IMR-90 (cell line): ENCODE data around the gene PDS5B. TPM values are rescaled to one million over a fixed set of nuclear protein-coding genes. Genes with fewer than 3 reads are reported as not detected.

Experiments used
- ATAC-seq: fragments of 200-7000 bp; cut with Tn5 transposase; 2 replicates; pipeline ENCODE4 v1.9.1; 2020; ENCODE audit warnings: low read depth, mild to moderate bottlenecking, moderate library complexity
- BruUV-seq: library from RNA; stranded (reverse); fragments of 400-500 nt; replicated peaks from 2 replicates; lab custom pipeline; 2021; lab: Mats Ljungman, UMichigan
- CTCF ChIA-PET: fragments of 300-600 bp; formaldehyde crosslinking; extraction: SDS; loops from one replicate; lab custom pipeline; 2021; ENCODE audit warnings: antibody characterized with exemption; lab: Yijun Ruan, JAX
- POLR2A ChIA-PET: fragments of 300-600 bp; sonication (Branson Sonifier 250); formaldehyde crosslinking; loops from one replicate; lab custom pipeline; 2022; ENCODE audit warnings: antibody characterized with exemption; ENCODE audit not compliant: unreplicated experiment; lab: Charles Lee
- DNase-seq: peaks from one replicate; pipeline ENCODE4 v3.0.0; 2013
- H2AFZ ChIP-seq: replicated peaks from 2 replicates; pipeline ENCODE3; 2013; ENCODE audit warnings: low read length, mild to moderate bottlenecking; ENCODE audit not compliant: poor library complexity
- H2AK5ac ChIP-seq: 2 replicates; pipeline ENCODE4 v1.6.1; 2013; ENCODE audit warnings: low read depth, low read length, inconsistent platforms
- H2AK9ac ChIP-seq: replicated peaks from 2 replicates; pipeline ENCODE3; 2013; ENCODE audit warnings: mild to moderate bottlenecking, low read depth, low read length, moderate library complexity; ENCODE audit not compliant: poor library complexity
- H2BK120ac ChIP-seq: 2 replicates; pipeline ENCODE4 v1.6.1; 2013; ENCODE audit warnings: low read depth, low read length, inconsistent platforms
- H2BK15ac ChIP-seq: 3 replicates; pipeline ENCODE4 v1.6.1; 2013; ENCODE audit warnings: low read depth, low read length, inconsistent platforms
- H2BK20ac ChIP-seq: 2 replicates; pipeline ENCODE4 v1.6.1; 2013; ENCODE audit warnings: low read depth, mild to moderate bottlenecking, inconsistent platforms, low read length, moderate library complexity
- H2BK5ac ChIP-seq: 2 replicates; pipeline ENCODE4 v1.6.1; 2013; ENCODE audit warnings: mild to moderate bottlenecking, low read depth, low read length, inconsistent platforms; ENCODE audit not compliant: poor library complexity, severe bottlenecking
- H3K14ac ChIP-seq: replicated peaks from 2 replicates; pipeline ENCODE4 v1.6.1; 2013; ENCODE audit warnings: low read depth, low read length, inconsistent platforms
- H3K18ac ChIP-seq: 2 replicates; pipeline ENCODE4 v1.6.1; 2013; ENCODE audit warnings: low read depth, low read length, control low read depth
- H3K23ac ChIP-seq: 2 replicates; pipeline ENCODE4 v1.6.1; 2013; ENCODE audit warnings: low read depth, low read length, inconsistent platforms
- H3K27ac ChIP-seq: 2 replicates; pipeline ENCODE4 v1.5.1; 2013; ENCODE audit warnings: mild to moderate bottlenecking, control low read depth, low read length; ENCODE audit not compliant: insufficient read depth
- H3K27me3 ChIP-seq: 2 replicates; pipeline ENCODE4 v1.6.1; 2013; ENCODE audit warnings: low read length; ENCODE audit not compliant: control insufficient read depth, insufficient read depth
- H3K36me3 ChIP-seq: 2 replicates; pipeline ENCODE4 v1.6.1; 2013; ENCODE audit warnings: low read length, mixed read lengths; ENCODE audit not compliant: control insufficient read depth, insufficient read depth
- H3K4ac ChIP-seq: 2 replicates; pipeline ENCODE4 v1.6.1; 2013; ENCODE audit warnings: low read depth, low read length, inconsistent platforms
- H3K4me1 ChIP-seq: 2 replicates; pipeline ENCODE4 v1.6.1; 2013; ENCODE audit warnings: low read length, mixed read lengths; ENCODE audit not compliant: control insufficient read depth, insufficient read depth
- H3K4me2 ChIP-seq: 2 replicates; pipeline ENCODE4 v1.6.1; 2013; ENCODE audit warnings: low read depth, mild to moderate bottlenecking, control low read depth, low read length, moderate library complexity
- H3K4me3 ChIP-seq: 2 replicates; pipeline ENCODE4 v1.5.1; 2013; ENCODE audit warnings: low read depth, mild to moderate bottlenecking, control low read depth, low read length, moderate library complexity; ENCODE audit not compliant: insufficient read depth
- H3K56ac ChIP-seq: 2 replicates; pipeline ENCODE4 v1.6.1; 2013; ENCODE audit warnings: low read length, inconsistent platforms; ENCODE audit not compliant: insufficient read depth; ENCODE audit errors: extremely low read depth
- H3K79me1 ChIP-seq, 2 experiments: 2 replicates each; pipeline ENCODE4 v1.6.1; 2013; ENCODE audit warnings: low read length in 2 of 2, inconsistent platforms in 1 of 2, low read depth in 1 of 2
- H3K9ac ChIP-seq: 2 replicates; pipeline ENCODE4 v1.6.1; 2013; ENCODE audit warnings: low read depth, low read length, control low read depth
- H3K9me1 ChIP-seq: 2 replicates; pipeline ENCODE4 v1.6.1; 2013; ENCODE audit warnings: low read length, inconsistent platforms; ENCODE audit not compliant: insufficient read depth
- H3K9me3 ChIP-seq: 2 replicates; pipeline ENCODE4 v1.6.1; 2013; ENCODE audit warnings: low read length; ENCODE audit not compliant: control insufficient read depth, insufficient read depth
- H4K20me1 ChIP-seq: 2 replicates; pipeline ENCODE4 v1.6.1; 2013; ENCODE audit warnings: low read length, inconsistent platforms; ENCODE audit not compliant: insufficient read depth
- H4K5ac ChIP-seq: 2 replicates; pipeline ENCODE4 v1.6.1; 2013; ENCODE audit warnings: mild to moderate bottlenecking, low read depth, low read length, control low read depth
- H4K8ac ChIP-seq, 2 experiments: 2 replicates each; pipeline ENCODE4 v1.6.1; 2013; ENCODE audit warnings: low read depth in 2 of 2, low read length in 2 of 2, control low read depth in 1 of 2, inconsistent platforms in 1 of 2
- H4K91ac ChIP-seq: 2 replicates; pipeline ENCODE4 v1.6.1; 2013; ENCODE audit warnings: low read depth, low read length, inconsistent platforms; ENCODE audit not compliant: insufficient read depth
- BHLHE40 ChIP-seq: fragments of 150-350 bp; IDR thresholded peaks from 2 replicates; pipeline ENCODE4 v1.6.1; 2016; ENCODE audit warnings: mild to moderate bottlenecking, low read depth, low read length
- CEBPB ChIP-seq: IDR thresholded peaks from 2 replicates; pipeline ENCODE4 v1.6.1; 2012; ENCODE audit warnings: low read depth, low read length, improper control_type of control experiment
- CHD1 ChIP-seq: IDR thresholded peaks from 2 replicates; pipeline ENCODE4 v1.6.1; 2012; ENCODE audit warnings: low read depth, low read length, improper control_type of control experiment
- FOS ChIP-seq: fragments of 150-350 bp; IDR thresholded peaks from 2 replicates; pipeline ENCODE4 v1.6.1; 2016; ENCODE audit warnings: low read depth, low read length
- MAFK ChIP-seq: IDR thresholded peaks from 2 replicates; pipeline ENCODE4 v1.6.1; 2012; ENCODE audit warnings: low read depth, low read length, improper control_type of control experiment
- MAZ ChIP-seq: IDR thresholded peaks from 2 replicates; pipeline ENCODE4 v1.6.1; 2012; ENCODE audit warnings: low read depth, mild to moderate bottlenecking, low read length, improper control_type of control experiment, moderate library complexity, borderline replicate concordance
- MXI1 ChIP-seq: IDR thresholded peaks from 2 replicates; pipeline ENCODE4 v1.6.1; 2012; ENCODE audit warnings: low read depth, mild to moderate bottlenecking, low read length, moderate library complexity, borderline replicate concordance
- NFE2L2 ChIP-seq: fragments of 150-350 bp; IDR thresholded peaks from 2 replicates; pipeline ENCODE4 v1.6.1; 2016; ENCODE audit warnings: low read depth, mild to moderate bottlenecking, low read length
- POLR2A ChIP-seq: IDR thresholded peaks from 2 replicates; pipeline ENCODE4 v1.6.1; 2012; ENCODE audit warnings: mild to moderate bottlenecking, low read depth, low read length
- RAD21 ChIP-seq: IDR thresholded peaks from 2 replicates; pipeline ENCODE4 v1.6.1; 2012; ENCODE audit warnings: low read length, improper control_type of control experiment
- RCOR1 ChIP-seq: IDR thresholded peaks from 2 replicates; pipeline ENCODE4 v1.6.1; 2012; ENCODE audit warnings: mild to moderate bottlenecking, low read length, improper control_type of control experiment; ENCODE audit not compliant: insufficient replicate concordance
- RFX5 ChIP-seq: IDR thresholded peaks from 2 replicates; pipeline ENCODE4 v1.8.0; 2012; ENCODE audit warnings: low read depth, mild to moderate bottlenecking, low read length, moderate library complexity
- SMC3 ChIP-seq: fragments of 150-350 bp; IDR thresholded peaks from 2 replicates; pipeline ENCODE4 v1.6.1; 2016; ENCODE audit warnings: low read depth, mild to moderate bottlenecking, antibody characterized with exemption, low read length, moderate library complexity
- dilution Hi-C: fragments of 300-500 bp; cut with HindIII; formaldehyde crosslinking; loops from one replicate; pipeline ENCODE4 v1.14.3; 2018; ENCODE audit warnings: low sequenced_read_pairs; ENCODE audit not compliant: unreplicated experiment
- in situ Hi-C: fragments of 300-500 bp; cut with MboI; formaldehyde crosslinking; loops from 3 replicates; pipeline ENCODE4 v1.14.3; 2019; ENCODE audit warnings: low sequenced_read_pairs, inconsistent platforms, mixed read lengths
- intact Hi-C: fragments of 100-400 bp; cut with micrococcal nuclease; formaldehyde crosslinking; loops from 2 replicates; pipeline ENCODE4 v1.10.0; 2022
- polyA plus RNA-seq, 3 experiments: library from polyadenylated mRNA; depleted of rRNA; stranded (reverse); fragments of >200 nt; gene quantifications; 2 replicates each; pipeline ENCODE4 v1.2.3, GENCODE V29; 2012; ENCODE audit warnings: low replicate concordance in 1 of 3
- total RNA-seq: library from RNA; depleted of rRNA; stranded (reverse); fragments of >200 nt; gene quantifications from 2 replicates; pipeline ENCODE4 v1.2.3, GENCODE V29; 2012
- TF ChIP-seq, protein P1 (sequence below): fragments of 150-350 bp; IDR thresholded peaks from 2 replicates; pipeline ENCODE4 v1.6.1; 2017; ENCODE audit warnings: mild to moderate bottlenecking, antibody characterized with exemption, low read length, low read depth
- TF ChIP-seq, protein P2 (sequence below): conservative IDR thresholded peaks from 2 replicates; pipeline ENCODE4 v1.5.1; 2012; ENCODE audit warnings: mild to moderate bottlenecking, low read depth, low read length, improper control_type of control experiment
- TF ChIP-seq, protein P3 (sequence below): fragments of 150-350 bp; IDR thresholded peaks from 2 replicates; pipeline ENCODE4 v1.6.1; 2016; ENCODE audit warnings: low read depth, mild to moderate bottlenecking, low read length, moderate library complexity, borderline replicate concordance

Gene PDS5B
- total and polyA plus RNA-seq, 2 of the 4 experiments (the other 2 are of a cell fraction), result 6.2 to 20.1 TPM

DNA sequence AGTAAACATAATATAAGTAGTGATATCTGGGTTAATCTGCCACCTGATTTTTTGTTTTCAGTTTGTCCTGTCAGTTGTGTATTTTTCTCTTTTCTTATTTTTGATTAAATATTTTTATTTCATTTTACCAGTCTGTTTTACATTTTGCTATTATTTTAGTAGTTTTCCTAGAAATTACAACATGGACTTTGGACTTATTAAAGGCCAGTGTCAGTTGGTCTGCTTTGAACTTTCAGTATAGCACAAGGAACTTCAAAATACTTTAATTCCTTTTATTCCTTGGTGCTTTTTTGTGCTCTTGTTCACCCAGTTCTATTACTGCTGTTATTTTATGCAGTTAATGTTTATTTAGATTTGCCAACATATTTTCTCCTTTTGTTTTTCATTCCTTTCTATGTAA lies 149.6 kb downstream of the PDS5B start:
- Histone ChIP-seq H2BK20ac (no peak overlapping the region), H2BK120ac (no peak overlapping the region), H3K27me3 (no peaks in the 10 kb centered on the region), H3K18ac (no peak overlapping the region), H3K4ac (no peak overlapping the region), H2BK15ac (no peak overlapping the region), H2AK9ac (no peak overlapping the region), H3K9me1 (peaks cover 3% of the 10 kb centered on the region; the same call in 1 of the 2 replicates), H2AK5ac (no peak overlapping the region), H3K4me2 (no peak overlapping the region), H3K14ac (no peak overlapping the region), H3K79me1 (peaks cover 0 to 7% of the 10 kb centered on the region in 2 experiments; a peak in 2 of 4 replicates), H4K20me1 (no peaks in the 10 kb centered on the region), H3K36me3 (no peaks in the 10 kb centered on the region), H4K8ac (no peak overlapping the region), H3K4me3 (no peak overlapping the region), H3K4me1 (no peaks in the 10 kb centered on the region; the same call in 1 of the 2 replicates), H3K27ac (no peak overlapping the region), H2AFZ (no peak overlapping the region), H4K5ac (no peak overlapping the region), H3K9ac (no peak overlapping the region; the same call in 1 of the 2 replicates), H4K91ac (no peak overlapping the region), H3K9me3 (no peaks in the 10 kb centered on the region), H3K23ac (no peak overlapping the region), H2BK5ac (no peak overlapping the region), H3K56ac (no peak overlapping the region)
- dilution Hi-C loops, result no loop called here
- ATAC-seq, result no peak
- CTCF ChIA-PET, result no interaction called here
- intact Hi-C loops, result no loop called here
- in situ Hi-C loops, result no loop called here
- TF ChIP-seq FOS, result no peak
- no peak for TF ChIP-seq RAD21
- no peak for TF ChIP-seq NFE2L2
- no peak for TF ChIP-seq RCOR1
- TF ChIP-seq, protein P1, sequence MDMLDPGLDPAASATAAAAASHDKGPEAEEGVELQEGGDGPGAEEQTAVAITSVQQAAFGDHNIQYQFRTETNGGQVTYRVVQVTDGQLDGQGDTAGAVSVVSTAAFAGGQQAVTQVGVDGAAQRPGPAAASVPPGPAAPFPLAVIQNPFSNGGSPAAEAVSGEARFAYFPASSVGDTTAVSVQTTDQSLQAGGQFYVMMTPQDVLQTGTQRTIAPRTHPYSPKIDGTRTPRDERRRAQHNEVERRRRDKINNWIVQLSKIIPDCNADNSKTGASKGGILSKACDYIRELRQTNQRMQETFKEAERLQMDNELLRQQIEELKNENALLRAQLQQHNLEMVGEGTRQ, result no peak
- TF ChIP-seq MAFK, result no peak
- TF ChIP-seq SMC3, result no peak
- TF ChIP-seq POLR2A, result no peak
- TF ChIP-seq, protein P2, sequence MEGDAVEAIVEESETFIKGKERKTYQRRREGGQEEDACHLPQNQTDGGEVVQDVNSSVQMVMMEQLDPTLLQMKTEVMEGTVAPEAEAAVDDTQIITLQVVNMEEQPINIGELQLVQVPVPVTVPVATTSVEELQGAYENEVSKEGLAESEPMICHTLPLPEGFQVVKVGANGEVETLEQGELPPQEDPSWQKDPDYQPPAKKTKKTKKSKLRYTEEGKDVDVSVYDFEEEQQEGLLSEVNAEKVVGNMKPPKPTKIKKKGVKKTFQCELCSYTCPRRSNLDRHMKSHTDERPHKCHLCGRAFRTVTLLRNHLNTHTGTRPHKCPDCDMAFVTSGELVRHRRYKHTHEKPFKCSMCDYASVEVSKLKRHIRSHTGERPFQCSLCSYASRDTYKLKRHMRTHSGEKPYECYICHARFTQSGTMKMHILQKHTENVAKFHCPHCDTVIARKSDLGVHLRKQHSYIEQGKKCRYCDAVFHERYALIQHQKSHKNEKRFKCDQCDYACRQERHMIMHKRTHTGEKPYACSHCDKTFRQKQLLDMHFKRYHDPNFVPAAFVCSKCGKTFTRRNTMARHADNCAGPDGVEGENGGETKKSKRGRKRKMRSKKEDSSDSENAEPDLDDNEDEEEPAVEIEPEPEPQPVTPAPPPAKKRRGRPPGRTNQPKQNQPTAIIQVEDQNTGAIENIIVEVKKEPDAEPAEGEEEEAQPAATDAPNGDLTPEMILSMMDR, result no peak
- no peak for TF ChIP-seq RFX5
- TF ChIP-seq, protein P3, sequence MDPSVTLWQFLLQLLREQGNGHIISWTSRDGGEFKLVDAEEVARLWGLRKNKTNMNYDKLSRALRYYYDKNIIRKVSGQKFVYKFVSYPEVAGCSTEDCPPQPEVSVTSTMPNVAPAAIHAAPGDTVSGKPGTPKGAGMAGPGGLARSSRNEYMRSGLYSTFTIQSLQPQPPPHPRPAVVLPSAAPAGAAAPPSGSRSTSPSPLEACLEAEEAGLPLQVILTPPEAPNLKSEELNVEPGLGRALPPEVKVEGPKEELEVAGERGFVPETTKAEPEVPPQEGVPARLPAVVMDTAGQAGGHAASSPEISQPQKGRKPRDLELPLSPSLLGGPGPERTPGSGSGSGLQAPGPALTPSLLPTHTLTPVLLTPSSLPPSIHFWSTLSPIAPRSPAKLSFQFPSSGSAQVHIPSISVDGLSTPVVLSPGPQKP, result no peak
- TF ChIP-seq BHLHE40, result no peak
- no peak for TF ChIP-seq MAZ
- TF ChIP-seq MXI1, result no peak
- TF ChIP-seq CHD1, result no peak
- no peak for TF ChIP-seq CEBPB
- no peak for DNase-seq
- BruUV-seq, result no TSS peak
- POLR2A ChIA-PET, result no interaction called here
